Measurements from ENCODE around the gene AVL9.
A peak's percentile ranks its signal among the peaks of the same experiment; 100 is the strongest.
"Not testable (repeated sequence)": the region's sequence is repeated elsewhere in the genome, so short reads cannot be mapped to it uniquely, and the experiment has no call there.

Gene AVL9

GRCh38 chr7:32586291-32587221 is 91.3 kb downstream of the AVL9 start:
- peak in 5 of 58 donors; percentile 8 to 60 (median 14) for DNase-seq

GRCh38 chr7:32587411-32587948 is 92.2 kb downstream of the AVL9 start:
- no peak for DNase-seq

DNA sequence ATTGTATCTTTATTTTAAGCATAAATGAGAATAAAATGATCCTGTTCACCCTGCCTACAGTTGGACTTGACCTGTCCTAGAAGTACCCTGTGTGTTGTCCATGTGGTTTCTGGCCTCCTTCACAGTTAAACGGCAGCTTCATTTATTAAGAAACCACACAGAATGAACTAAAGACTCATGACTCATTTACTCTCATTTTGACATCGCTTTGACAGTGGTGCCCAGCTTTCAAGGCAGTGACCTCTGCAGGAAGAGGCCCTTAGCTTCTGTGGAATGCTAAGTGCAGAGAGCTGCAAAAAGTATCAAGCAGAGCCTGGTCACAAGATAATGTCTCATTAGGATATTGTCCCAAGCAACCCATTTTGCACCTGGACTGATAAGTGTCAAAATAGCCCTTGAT is 93.4 kb downstream of the AVL9 start:
- DNase-seq = peak in 1 of 58 donors; percentile 4

DNA sequence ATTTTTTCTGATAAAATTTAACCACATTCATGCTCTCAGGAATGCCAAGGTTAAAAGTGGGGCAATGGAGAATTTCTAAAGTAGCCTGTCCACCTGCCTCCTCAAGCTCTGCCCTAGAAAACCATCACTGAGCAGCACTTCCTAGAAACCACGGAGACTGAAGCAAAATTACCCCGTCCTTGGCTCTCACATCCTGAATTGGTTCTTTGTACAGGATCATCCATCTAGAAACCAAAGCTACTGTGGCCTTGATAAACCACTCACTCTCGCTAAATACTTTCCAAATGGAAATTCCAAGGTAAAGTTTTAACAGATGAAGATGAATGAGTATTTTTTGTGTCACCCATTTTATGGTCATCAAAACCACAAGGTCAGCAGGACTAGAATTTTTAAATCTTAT is 96.6 kb downstream of the AVL9 start:
- peak in 4 of 58 donors; percentile 12 to 32 (median 24) for DNase-seq

DNA sequence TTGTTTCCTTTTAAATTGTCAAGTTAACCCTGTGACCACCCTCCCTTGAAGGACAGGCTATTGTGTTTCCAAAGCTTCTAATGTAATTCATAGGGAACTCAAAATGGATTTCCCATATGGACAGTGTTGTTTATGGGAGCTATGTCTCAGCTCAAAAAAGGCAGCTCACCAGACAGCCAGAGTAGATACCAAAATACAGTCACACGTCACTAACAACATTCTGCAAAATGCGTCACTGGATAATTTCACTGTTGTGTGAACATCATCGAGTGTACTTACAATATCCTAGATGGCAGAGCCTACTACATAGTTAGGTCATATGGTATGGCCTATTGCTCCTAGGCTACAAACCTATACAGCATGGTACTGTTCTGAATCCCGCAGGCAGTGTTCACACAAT is 97.4 kb downstream of the AVL9 start:
- DNase-seq = no peak

DNA sequence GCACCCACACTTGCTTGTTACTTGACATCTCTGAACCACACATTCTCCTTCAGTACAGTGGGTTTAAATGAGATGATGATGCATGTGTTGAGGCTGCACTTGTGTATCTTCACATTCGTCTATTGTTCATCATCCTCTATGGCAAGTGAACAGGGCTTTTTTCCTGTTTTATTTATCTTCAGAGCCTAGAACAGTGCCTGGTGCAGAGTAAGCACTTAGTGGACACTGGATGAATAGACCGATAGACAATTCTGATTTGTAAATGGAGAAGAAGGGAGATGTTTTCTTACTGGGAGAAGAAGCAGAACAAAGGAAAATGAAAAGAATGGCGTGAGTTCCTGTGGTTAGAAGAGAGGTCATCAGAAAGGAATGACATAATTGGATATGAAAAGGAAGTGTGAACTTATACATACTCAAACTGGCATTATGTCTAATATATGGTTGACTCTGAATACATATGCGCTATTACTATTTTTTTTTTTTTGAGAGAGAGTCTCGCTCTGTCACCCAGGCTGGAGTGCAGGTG is 99.7 kb downstream of the AVL9 start:
- DNase-seq = no peak

DNA sequence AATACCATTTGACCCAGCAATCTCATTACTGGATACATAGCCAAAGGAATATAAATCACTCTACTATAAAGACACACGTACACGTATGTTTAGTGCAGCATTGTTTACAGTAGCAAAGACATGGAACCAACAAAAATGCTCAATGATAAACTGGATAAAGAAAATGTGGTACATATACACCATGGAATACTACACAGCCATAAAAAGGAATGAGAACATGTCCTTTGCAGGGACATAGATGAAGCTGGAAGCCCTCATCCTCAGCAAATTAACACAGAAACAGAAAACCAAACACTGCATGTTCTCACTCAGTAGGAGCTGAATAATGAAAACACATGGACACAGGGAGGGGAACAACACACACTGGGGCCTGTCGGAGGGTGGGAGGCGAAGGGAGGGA is 105.9 kb downstream of the AVL9 start:
- not testable (repeated sequence) for DNase-seq

- DNase-seq = peak in 6 of 58 donors; percentile 16 to 43 (median 32)
Measured at GRCh38 chr7:32602470-32602869, 107.2 kb downstream of the AVL9 start.

DNA sequence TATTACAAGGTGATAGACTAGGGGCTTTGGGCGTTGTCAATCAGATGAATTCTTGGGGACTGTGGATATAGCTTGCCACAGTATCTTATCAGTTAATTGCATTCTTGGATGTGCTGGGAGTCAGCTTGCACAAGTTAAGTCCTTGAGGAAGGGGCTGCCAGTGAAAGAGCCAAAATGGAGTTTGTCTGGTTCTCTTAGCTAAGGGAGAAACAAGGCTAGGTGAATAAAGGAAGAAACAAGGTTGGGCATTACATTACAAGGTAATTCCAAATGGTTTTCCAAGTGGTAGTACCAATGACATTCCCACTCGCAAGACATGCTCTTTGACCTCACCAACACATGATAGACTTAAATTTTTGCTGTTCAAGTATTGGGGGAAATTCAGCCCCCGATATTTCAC is 108.2 kb downstream of the AVL9 start:
- DNase-seq = not testable (repeated sequence)

- DNase-seq = not testable (repeated sequence)
Measured at GRCh38 chr7:32604047-32604446, 108.8 kb downstream of the AVL9 start.

GRCh38 chr7:32605032-32605431 is 109.7 kb downstream of the AVL9 start:
- no peak for DNase-seq

DNA sequence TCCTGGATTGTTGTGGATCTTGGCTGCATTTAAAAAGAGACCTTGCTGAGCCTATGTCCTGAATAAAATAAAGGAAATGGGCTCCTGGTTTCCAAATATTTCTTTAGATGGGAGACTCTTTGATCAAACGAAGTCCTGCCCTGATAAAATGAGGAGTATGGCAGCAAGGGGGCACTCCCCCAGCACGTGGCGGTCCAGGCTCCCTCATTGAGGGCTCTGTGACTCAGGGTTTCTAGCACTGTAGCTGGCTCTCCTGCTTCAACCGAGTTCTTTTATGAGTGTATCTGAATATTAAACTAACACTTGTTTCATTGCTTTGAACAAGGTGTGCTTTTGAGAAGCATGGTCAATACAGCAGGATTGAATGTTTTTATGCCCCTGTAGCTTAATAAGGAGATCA is 114.2 kb downstream of the AVL9 start:
- DNase-seq = no peak

- DNase-seq = peak in 2 of 58 donors; percentile 9 to 49
Measured at GRCh38 chr7:32611201-32612099, 116.2 kb downstream of the AVL9 start.

DNA sequence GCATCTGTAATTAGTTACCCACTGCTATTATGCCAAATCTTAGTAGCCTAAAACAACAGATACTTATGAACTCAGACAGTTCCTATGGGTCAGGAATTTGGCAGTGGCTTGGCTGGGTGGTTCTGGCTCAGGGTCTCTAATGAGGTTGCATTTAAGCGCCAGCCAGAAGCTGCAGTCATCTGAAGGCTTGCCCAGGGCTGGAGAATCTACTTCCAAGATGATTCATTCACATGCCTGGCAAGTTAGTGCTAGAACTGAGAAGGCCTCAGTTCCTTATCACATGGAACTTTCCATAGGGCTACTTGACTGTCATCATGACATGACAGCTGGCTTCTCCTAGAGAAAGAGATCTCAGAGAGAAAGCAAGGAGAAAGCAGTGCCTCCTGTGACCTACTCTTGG is 121.3 kb downstream of the AVL9 start:
- peak in 7 of 58 donors; percentile 2 to 39 (median 20) for DNase-seq

DNA sequence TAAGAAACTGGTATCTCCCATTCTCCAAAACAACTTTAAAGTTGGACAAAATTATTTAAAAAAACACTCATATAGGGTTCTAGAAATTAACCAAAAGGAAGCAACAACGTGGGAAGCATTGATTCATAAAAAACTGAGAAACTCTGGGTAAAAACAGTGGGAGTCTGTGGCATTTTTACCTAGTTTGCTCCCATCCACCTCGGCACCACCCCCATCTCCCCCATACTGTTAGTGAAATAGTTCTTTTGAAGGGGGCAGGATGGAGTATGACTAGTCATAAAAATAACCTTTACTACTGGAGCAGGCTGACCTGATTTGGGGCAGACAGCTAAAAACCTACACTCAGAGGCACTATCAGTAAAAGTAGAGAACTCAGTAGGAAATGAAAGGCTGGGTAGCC is 123.2 kb downstream of the AVL9 start:
- no peak for DNase-seq

DNA sequence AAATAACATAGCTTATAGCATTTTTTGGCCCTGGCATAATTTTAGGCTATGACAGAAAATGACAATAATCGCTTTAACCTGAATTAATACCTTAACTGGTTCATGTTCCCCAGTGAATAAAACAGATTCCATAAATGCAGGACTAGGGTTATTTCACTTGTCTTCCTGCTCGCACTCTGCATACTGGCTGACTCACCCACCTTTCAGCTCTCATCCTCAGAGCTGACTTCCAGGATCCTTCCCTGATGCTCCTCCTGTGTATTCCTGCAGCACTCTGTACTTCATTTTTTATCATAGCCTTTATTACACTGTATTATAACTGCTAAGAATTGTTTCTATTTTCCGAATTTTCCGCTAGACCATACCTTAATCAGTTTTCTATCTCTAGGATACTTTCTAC is 123.7 kb downstream of the AVL9 start:
- DNase-seq = no peak

GRCh38 chr7:32619416-32619815 is 124.1 kb downstream of the AVL9 start:
- not testable (repeated sequence) for DNase-seq

- DNase-seq = no peak
Measured at GRCh38 chr7:32631021-32631420, 135.7 kb downstream of the AVL9 start.

- not testable (repeated sequence) for DNase-seq
Measured at GRCh38 chr7:32631590-32632497, 136.6 kb downstream of the AVL9 start.

- DNase-seq = not testable (repeated sequence)
Measured at GRCh38 chr7:32633446-32633845, 138.2 kb downstream of the AVL9 start.

Measured in anterior cingulate cortex (tissue), 58 donors.